A549 (cell line): ENCODE results near the gene ACP5. TPM values are rescaled to one million over a fixed set of nuclear protein-coding genes. Genes with fewer than 3 reads are reported as not detected.

Experiments used
- ATAC-seq, 2 experiments: fragments of 200-7000 bp in 1 of 2; fragments of >200 bp in 1 of 2; cut with Nextera tagmentation in 1 of 2; cut with Tn5 transposase in 1 of 2; 3 replicates each; pipeline versions ENCODE4 v1.8.0 to v1.9.1; 2018 to 2020; ENCODE audit warnings: mild to moderate bottlenecking in 1 of 2, moderate library complexity in 1 of 2
- CTCF ChIA-PET: fragments of 300-600 bp; sonication (Branson Sonifier 250); formaldehyde crosslinking; extraction: SDS; loops from one replicate; lab custom pipeline; 2021; ENCODE audit warnings: antibody characterized with exemption, inconsistent platforms; lab: Yijun Ruan, JAX
- POLR2A ChIA-PET: fragments of 350-600 bp; formaldehyde crosslinking; extraction: SDS; loops from one replicate; lab custom pipeline; 2021; ENCODE audit warnings: antibody characterized with exemption, inconsistent platforms; lab: Yijun Ruan, JAX
- DNase-seq, 2 experiments: peaks; one replicate each; pipeline versions ENCODE4 v3.0.0 to v3.0.0-alpha.2; 2011 to 2016; ENCODE audit warnings: low read depth in 1 of 2, low spot score in 1 of 2
- FAIRE-seq: peaks from 2 replicates; lab custom pipeline; 2011; peaks lifted over from hg19 to GRCh38; lab: Jason Lieb, UNC
- H3K27ac ChIP-seq, 2 experiments: fragments of >200 bp; sonication (Bioruptor Twin); formaldehyde crosslinking; 3 replicates each; pipeline ENCODE4 v1.5.1; 2016 to 2017
- H3K4me1 ChIP-seq: fragments of >200 bp; sonication (Bioruptor Twin); formaldehyde crosslinking; 3 replicates; pipeline ENCODE4 v1.6.1; 2016
- H3K4me2 ChIP-seq: fragments of >200 bp; sonication (Bioruptor Twin); formaldehyde crosslinking; 3 replicates; pipeline ENCODE4 v1.6.1; 2016
- H3K4me3 ChIP-seq: fragments of >200 bp; sonication (Bioruptor Twin); formaldehyde crosslinking; 3 replicates; pipeline ENCODE4 v1.5.1; 2016
- H3K9me3 ChIP-seq: fragments of >200 bp; sonication (Bioruptor Twin); formaldehyde crosslinking; 3 replicates; pipeline ENCODE4 v1.6.1; 2016
- BHLHE40 ChIP-seq: IDR thresholded peaks from 2 replicates; pipeline ENCODE4 v1.6.1; 2012; ENCODE audit warnings: low read depth, low read length, inconsistent platforms
- CBX2 ChIP-seq: fragments of 200-600 bp; sonication (generic); IDR thresholded peaks from 2 replicates; pipeline ENCODE4 v1.6.1; 2016; ENCODE audit warnings: low read depth, mild to moderate bottlenecking, borderline replicate concordance
- CHD2 ChIP-seq: fragments of 150-350 bp; IDR thresholded peaks from 2 replicates; pipeline ENCODE4 v1.6.1; 2014; ENCODE audit warnings: low read length; ENCODE audit not compliant: partially characterized antibody
- CHD4 ChIP-seq: fragments of 200-600 bp; sonication (generic); IDR thresholded peaks from 2 replicates; pipeline ENCODE4 v1.6.1; 2016; ENCODE audit warnings: antibody characterized with exemption, mild to moderate bottlenecking, borderline replicate concordance
- EHF ChIP-seq: fragments of 250-450 bp; sonication (Bioruptor Pico); IDR thresholded peaks from 2 replicates; pipeline ENCODE4 v1.5.0; 2020; ENCODE audit warnings: mild to moderate bottlenecking
- EHMT2 ChIP-seq: fragments of 200-600 bp; sonication (generic); IDR thresholded peaks from 2 replicates; pipeline ENCODE4 v1.6.1; 2016; ENCODE audit warnings: antibody characterized with exemption, low read depth, mild to moderate bottlenecking, moderate library complexity
- ELK1 ChIP-seq: fragments of 150-350 bp; IDR thresholded peaks from 2 replicates; pipeline ENCODE4 v1.6.1; 2014; ENCODE audit warnings: low read depth, mild to moderate bottlenecking, low read length
- ESRRA ChIP-seq: fragments of 150-350 bp; IDR thresholded peaks from 2 replicates; pipeline ENCODE4 v1.6.1; 2014; ENCODE audit warnings: mild to moderate bottlenecking, low read length, borderline replicate concordance
- FOXS1 ChIP-seq: fragments of 250-450 bp; sonication (Bioruptor Pico); IDR thresholded peaks from 2 replicates; pipeline ENCODE4 v1.5.0; 2020; ENCODE audit warnings: mild to moderate bottlenecking, moderate library complexity
- GATA3 ChIP-seq: IDR thresholded peaks from 2 replicates; pipeline ENCODE4 v1.6.1; 2012; ENCODE audit warnings: borderline replicate concordance
- HDAC2 ChIP-seq: fragments of 200-600 bp; sonication (generic); IDR thresholded peaks from 2 replicates; pipeline ENCODE4 v1.6.1; 2016
- HES2 ChIP-seq: fragments of >200 bp; sonication (Bioruptor Twin); formaldehyde crosslinking; IDR thresholded peaks from 2 replicates; pipeline ENCODE4 v1.6.1; 2016
- HMGXB4 ChIP-seq: fragments of 250-450 bp; sonication (Bioruptor Pico); IDR thresholded peaks from 2 replicates; pipeline ENCODE4 v1.5.0; 2021; ENCODE audit warnings: mild to moderate bottlenecking, moderate library complexity, borderline replicate concordance
- HOXB5 ChIP-seq: fragments of 250-450 bp; sonication (Bioruptor Pico); IDR thresholded peaks from 2 replicates; pipeline ENCODE4 v1.5.0; 2020; ENCODE audit warnings: mild to moderate bottlenecking, moderate library complexity
- JUNB ChIP-seq: fragments of >200 bp; sonication (Bioruptor Twin); formaldehyde crosslinking; IDR thresholded peaks from 2 replicates; pipeline ENCODE4 v1.6.1; 2016
- KDM1A ChIP-seq: fragments of 200-600 bp; sonication (generic); IDR thresholded peaks from 2 replicates; pipeline ENCODE4 v1.6.1; 2016; ENCODE audit warnings: low read depth, mild to moderate bottlenecking
- KDM5A ChIP-seq: fragments of 200-600 bp; sonication (generic); IDR thresholded peaks from 2 replicates; pipeline ENCODE4 v1.6.1; 2016; ENCODE audit warnings: antibody characterized with exemption, mild to moderate bottlenecking
- MAFK ChIP-seq: fragments of 450-650 bp; IDR thresholded peaks from 2 replicates; pipeline ENCODE4 v1.6.1; 2014; ENCODE audit not compliant: partially characterized antibody
- MAZ ChIP-seq: fragments of 150-350 bp; IDR thresholded peaks from 2 replicates; pipeline ENCODE4 v1.6.1; 2014; ENCODE audit warnings: antibody characterized with exemption, low read depth, low read length, borderline replicate concordance
- NFE2L2 ChIP-seq: fragments of 150-350 bp; conservative IDR thresholded peaks from 2 replicates; pipeline ENCODE4 v1.6.1; 2014; ENCODE audit warnings: low read length
- NPAS2 ChIP-seq: fragments of 250-450 bp; sonication (Bioruptor Pico); IDR thresholded peaks from 2 replicates; pipeline ENCODE4 v1.8.0; 2022; ENCODE audit warnings: mild to moderate bottlenecking, moderate library complexity, borderline replicate concordance
- NR3C1 ChIP-seq: fragments of >200 bp; sonication (Bioruptor Twin); formaldehyde crosslinking; IDR thresholded peaks from 3 replicates; pipeline ENCODE4 v1.6.1; 2017
- PBX3 ChIP-seq: IDR thresholded peaks from 2 replicates; pipeline ENCODE4 v1.6.1; 2012
- RAD21 ChIP-seq, 2 experiments: fragments of >200 bp in 1 of 2; sonication (Bioruptor Twin) in 1 of 2; formaldehyde crosslinking in 1 of 2; IDR thresholded peaks in 1 of 2; conservative IDR thresholded peaks in 1 of 2; 2 replicates in 1 of 2; 3 replicates in 1 of 2; pipeline ENCODE4 v1.6.1; 2012 to 2018; ENCODE audit warnings: inconsistent platforms in 1 of 2
- RFX5 ChIP-seq: fragments of 450-650 bp; IDR thresholded peaks from 2 replicates; pipeline ENCODE4 v1.7.1; 2014; ENCODE audit warnings: antibody characterized with exemption, mild to moderate bottlenecking, moderate library complexity
- SREBF2 ChIP-seq: fragments of 450-650 bp; IDR thresholded peaks from 2 replicates; pipeline ENCODE4 v1.6.1; 2014; ENCODE audit warnings: mild to moderate bottlenecking, moderate library complexity
- TFCP2L1 ChIP-seq: fragments of 250-450 bp; sonication (Bioruptor Pico); IDR thresholded peaks from 2 replicates; pipeline ENCODE4 v1.5.0; 2021; ENCODE audit warnings: mild to moderate bottlenecking
- USF2 ChIP-seq: fragments of 450-650 bp; IDR thresholded peaks from 2 replicates; pipeline ENCODE4 v1.6.1; 2014; ENCODE audit warnings: antibody characterized with exemption
- ZFP36 ChIP-seq: fragments of 450-650 bp; IDR thresholded peaks from 2 replicates; pipeline ENCODE4 v1.6.1; 2014; ENCODE audit warnings: borderline replicate concordance; ENCODE audit not compliant: partially characterized antibody
- WGBS: methylation state at CpG from one replicate; pipeline ENCODE4 v1.1.6; 2017; ENCODE audit errors: missing lambda C conversion rate; 5-methylcytosine and 5-hydroxymethylcytosine counted together
- polyA plus RNA-seq, 4 experiments: library from polyadenylated mRNA; depleted of rRNA in 3 of 4; stranded (reverse); fragments of >200 nt; fragmentation: RNase III in 1 of 4; extraction: RNeasy Plus Mini Kit Qiagen cat#74134 plus additional on column Dnase treatment in 1 of 4; gene quantifications; 2 replicates in 3 of 4; 3 replicates in 1 of 4; pipeline ENCODE4 v1.2.3, GENCODE V29; 2011 to 2017

ACP5 gene
- polyA plus RNA-seq, 2 of the 4 experiments (the other 2 are of a cell fraction), result 0.05 TPM; not detected in 1

- Histone ChIP-seq H3K9me3 (no peaks in the 10 kb centered on the region), H3K4me3 (no peak overlapping the region), H3K4me2 (no peak overlapping the region)
- no peak for DNase-seq
- ATAC-seq, result no peak
- POLR2A ChIA-PET, result no interaction called here
- no peak for FAIRE-seq
- no peak for TF ChIP-seq ZFP36
- TF ChIP-seq EHF (CRISPR knock-in tag), result no peak
- no peak for TF ChIP-seq BHLHE40
- no peak for TF ChIP-seq NFE2L2
- TF ChIP-seq JUNB, result no peak
- TF ChIP-seq HMGXB4 (CRISPR knock-in tag), result no peak
- TF ChIP-seq TFCP2L1 (CRISPR knock-in tag), result no peak
- no peak for TF ChIP-seq KDM1A
- no peak for TF ChIP-seq RAD21 (conservative IDR thresholded peaks at IDR 0.05 in 1 of 2, IDR thresholded peaks at IDR 0.05 in 1 of 2)
- no peak for TF ChIP-seq HES2
- TF ChIP-seq SREBF2, result no peak
- no peak for TF ChIP-seq KDM5A
- no peak for TF ChIP-seq CHD4
- TF ChIP-seq, all 56 proteins: peak for 0
- CTCF ChIA-PET, result interaction anchor here (1.9 kb wide), 1 partner anchor 13 kb away, joined by 7 read pairs; no protein-coding TSS in a partner anchor
- H3K27ac ChIP-seq, result no peak overlapping the region
- H3K4me1 ChIP-seq, result no peaks in the 10 kb centered on the region
- 100% methylated on average over 2 of the region's 24 CpGs for WGBS
Observed at GRCh38 chr19:11549386-11549953, 28.0 kb downstream of the ACP5 start.

GRCh38 chr19:11547929-11548700, 29.3 kb downstream of the ACP5 start:
- DNase-seq (no peak), ATAC-seq (no peak), FAIRE-seq (no peak)
- CTCF ChIA-PET, result interaction anchor here (1.4 to 1.9 kb wide), 2 partner anchors 12 kb away, joined by 5 to 7 read pairs; no protein-coding TSS in a partner anchor
- H3K27ac ChIP-seq, result no peak overlapping the region
- H3K4me2 ChIP-seq, result no peak overlapping the region
- POLR2A ChIA-PET, result no interaction called here
- no peaks in the 10 kb centered on the region for H3K9me3 ChIP-seq
- no peaks in the 10 kb centered on the region for H3K4me1 ChIP-seq
- WGBS, result 81% methylated on average over 14 of the region's 14 CpGs
- H3K4me3 ChIP-seq, result no peak overlapping the region
- TF ChIP-seq FOXS1 (CRISPR knock-in tag) (no peak), MAZ (no peak), MAFK (no peak), EHMT2 (no peak), CHD2 (no peak), NPAS2 (CRISPR knock-in tag) (no peak), USF2 (no peak), NR3C1 (no peak), ZFP36 (no peak), PBX3 (no peak), ESRRA (no peak), CBX2 (no peak), RAD21 (conservative IDR thresholded peaks at IDR 0.05 in 1 of 2, IDR thresholded peaks at IDR 0.05 in 1 of 2) (no peak), HOXB5 (CRISPR knock-in tag) (no peak), HDAC2 (no peak), RFX5 (no peak), GATA3 (no peak), ELK1 (no peak)
- TF ChIP-seq, all 56 proteins: peak for 0
